Mesothelial cell of epicardium (in vitro differentiated cells): ENCODE measurements around the gene PPL. TPM values are rescaled to one million over a fixed set of nuclear protein-coding genes. Genes with fewer than 3 reads are reported as not detected.

Experiments used
- DNase-seq, 2 experiments: peaks; one replicate each; pipeline ENCODE4 v3.0.0; 2021; ENCODE audit warnings: low spot score in 2 of 2; ENCODE audit not compliant: unreplicated experiment in 2 of 2
- H3K27ac Mint-ChIP-seq: 2 replicates; pipeline ENCODE4 v1.8.0; 2021; ENCODE audit warnings: mixed read lengths
- H3K27me3 Mint-ChIP-seq: 2 replicates; pipeline ENCODE4 v1.8.0; 2021; ENCODE audit warnings: low read depth, mixed read lengths
- H3K36me3 Mint-ChIP-seq: 2 replicates; pipeline ENCODE4 v1.8.0; 2021; ENCODE audit warnings: mixed read lengths
- H3K4me1 Mint-ChIP-seq: 2 replicates; pipeline ENCODE4 v1.8.0; 2021; ENCODE audit warnings: mixed read lengths
- H3K4me3 Mint-ChIP-seq: 2 replicates; pipeline ENCODE4 v1.8.0; 2021; ENCODE audit warnings: mild to moderate bottlenecking, moderate library complexity, mixed read lengths
- H3K9me3 Mint-ChIP-seq: 2 replicates; pipeline ENCODE4 v1.8.0; 2021; ENCODE audit warnings: mixed read lengths
- CTCF ChIP-seq: fragments of 200-600 bp; sonication (generic); IDR thresholded peaks from one replicate; pipeline ENCODE4 v1.5.0; 2021; ENCODE audit warnings: antibody characterized with exemption; ENCODE audit not compliant: unreplicated experiment
- total RNA-seq: library from RNA; stranded (reverse); gene quantifications from 3 replicates; pipeline ENCODE4 v1.2.1, GENCODE V29; 2021

PPL gene
- total RNA-seq, 1 donor from 2014 or later: 36.8 TPM

- peaks cover 27% of the 10 kb centered on the region for H3K4me1 Mint-ChIP-seq
- TF ChIP-seq CTCF: no peak
- peaks cover 7% of the 10 kb centered on the region for H3K9me3 Mint-ChIP-seq
- peaks cover 18% of the 10 kb centered on the region for H3K36me3 Mint-ChIP-seq
- H3K4me3 Mint-ChIP-seq: no peak overlapping the region
- no peaks in the 10 kb centered on the region for H3K27me3 Mint-ChIP-seq
- peak overlapping the region; percentile 97 for H3K27ac Mint-ChIP-seq
- DNase-seq: no peak
These were observed 11.2 kb downstream of the PPL start for GRCh38 chr16:4925791-4926190.

- Mint-ChIP-seq H3K36me3 (peaks cover 18% of the 10 kb centered on the region), H3K9me3 (peaks cover 7% of the 10 kb centered on the region), H3K4me3 (peak overlapping the region; percentile 30), H3K4me1 (peaks cover 27% of the 10 kb centered on the region), H3K27me3 (no peaks in the 10 kb centered on the region), H3K27ac (peak overlapping the region; percentile 97)
- no peak for TF ChIP-seq CTCF
- DNase-seq: no peak
These were observed 11.7 kb downstream of the PPL start for GRCh38 chr16:4925293-4925607.

GRCh38 chr16:4924593-4925292 lies 12.2 kb downstream of the PPL start:
- TF ChIP-seq CTCF: no peak
- no peaks in the 10 kb centered on the region for H3K27me3 Mint-ChIP-seq
- H3K36me3 Mint-ChIP-seq: peaks cover 14% of the 10 kb centered on the region
- peaks cover 27% of the 10 kb centered on the region for H3K4me1 Mint-ChIP-seq
- peak overlapping the region; percentile 97 for H3K27ac Mint-ChIP-seq
- DNase-seq: no peak
- peaks cover 7% of the 10 kb centered on the region for H3K9me3 Mint-ChIP-seq
- peak overlapping the region; percentile 30 for H3K4me3 Mint-ChIP-seq

- peaks cover 30% of the 10 kb centered on the region for H3K4me1 Mint-ChIP-seq
- DNase-seq: no peak
These were observed 13.1 kb downstream of the PPL start for GRCh38 chr16:4923853-4924252.

GRCh38 chr16:4922721-4923342 lies 14.1 kb downstream of the PPL start:
- H3K4me3 Mint-ChIP-seq: no peak overlapping the region
- peaks cover 7% of the 10 kb centered on the region for H3K9me3 Mint-ChIP-seq
- H3K27ac Mint-ChIP-seq: peak overlapping the region; percentile 90
- DNase-seq: no peak
- peaks cover 37% of the 10 kb centered on the region for H3K4me1 Mint-ChIP-seq
- TF ChIP-seq CTCF: no peak
- no peaks in the 10 kb centered on the region for H3K27me3 Mint-ChIP-seq
- peaks cover 9% of the 10 kb centered on the region for H3K36me3 Mint-ChIP-seq

More at GRCh38 chr16:4923853-4924252, 13.1 kb downstream of the PPL start:
- no peaks in the 10 kb centered on the region for H3K27me3 Mint-ChIP-seq
- H3K4me3 Mint-ChIP-seq: no peak overlapping the region
- peaks cover 9% of the 10 kb centered on the region for H3K36me3 Mint-ChIP-seq
- peaks cover 7% of the 10 kb centered on the region for H3K9me3 Mint-ChIP-seq
- peak overlapping the region; percentile 97 for H3K27ac Mint-ChIP-seq
- TF ChIP-seq CTCF: no peak
